CD4-positive, alpha-beta T cell (primary cell): ENCODE results near the gene RAB31. TPM values are rescaled to one million over a fixed set of nuclear protein-coding genes. Genes with fewer than 3 reads are reported as not detected.

Experiments used
- ATAC-seq: fragments of 200-7000 bp; cut with Tn5 transposase; one replicate; pipeline ENCODE4 v1.10.0; 2022; ENCODE audit warnings: mild to moderate bottlenecking; ENCODE audit not compliant: poor library complexity
- CTCF ChIA-PET: fragments of 350-600 bp; sonication (Branson Sonifier 250); formaldehyde crosslinking; loops from one replicate; lab custom pipeline; 2021; ENCODE audit warnings: antibody characterized with exemption, inconsistent platforms; lab: Charles Lee
- POLR2A ChIA-PET: fragments of 350-600 bp; sonication (Branson Sonifier 250); formaldehyde crosslinking; loops from one replicate; lab custom pipeline; 2021; ENCODE audit warnings: antibody characterized with exemption, inconsistent platforms; lab: Charles Lee
- DNase-seq, 14 experiments: peaks; one replicate each; pipeline ENCODE4 v3.0.0-alpha.2; 2013 to 2020; ENCODE audit warnings: mixed read lengths in 2 of 14
- H3K27ac ChIP-seq, 2 donors: one replicate each; pipeline versions ENCODE4 v1.5.1 to v1.7.0; 2013; ENCODE audit warnings: low read length in 2 of 2, low read depth in 1 of 2, mild to moderate bottlenecking in 1 of 2
- H3K27me3 ChIP-seq, 2 experiments: 1 replicate in 1 of 2; 2 replicates in 1 of 2; pipeline versions ENCODE4 v1.6.1 to v1.7.0; 2013; ENCODE audit warnings: low read length in 2 of 2, control low read depth in 1 of 2, mild to moderate bottlenecking in 1 of 2, moderate library complexity in 1 of 2; ENCODE audit not compliant: insufficient read depth in 2 of 2, control insufficient read depth in 1 of 2
- H3K36me3 ChIP-seq: one replicate; pipeline ENCODE4 v1.6.1; 2013; ENCODE audit warnings: low read length, control low read depth; ENCODE audit not compliant: insufficient read depth
- H3K4me1 ChIP-seq: one replicate; pipeline ENCODE4 v1.6.1; 2013; ENCODE audit warnings: low read length, control low read depth; ENCODE audit not compliant: insufficient read depth
- H3K4me3 ChIP-seq: one replicate; pipeline ENCODE4 v1.5.1; 2013; ENCODE audit warnings: mild to moderate bottlenecking, low read length, moderate library complexity
- H3K9me3 ChIP-seq, 2 experiments: 1 replicate in 1 of 2; 2 replicates in 1 of 2; pipeline versions ENCODE4 v1.6.1 to v1.7.0; 2013; ENCODE audit warnings: low read length in 2 of 2, mild to moderate bottlenecking in 2 of 2, control low read depth in 1 of 2, moderate library complexity in 1 of 2; ENCODE audit not compliant: control insufficient read depth in 1 of 2, insufficient read depth in 1 of 2
- H3K27ac Mint-ChIP-seq: one replicate; pipeline ENCODE4 v1.8.0; 2020; ENCODE audit warnings: mixed read lengths
- H3K27me3 Mint-ChIP-seq: one replicate; pipeline ENCODE4 v1.8.0; 2021; ENCODE audit warnings: mixed read lengths
- H3K36me3 Mint-ChIP-seq: one replicate; pipeline ENCODE4 v1.8.0; 2021; ENCODE audit warnings: low read depth, mixed read lengths
- H3K4me1 Mint-ChIP-seq: one replicate; pipeline ENCODE4 v1.8.0; 2021; ENCODE audit warnings: low read depth, mixed read lengths
- H3K4me3 Mint-ChIP-seq: one replicate; pipeline ENCODE4 v1.8.0; 2020; ENCODE audit warnings: mild to moderate bottlenecking, mixed read lengths
- H3K9me3 Mint-ChIP-seq: one replicate; pipeline ENCODE4 v1.8.0; 2020; ENCODE audit warnings: mixed read lengths
- CTCF ChIP-seq: fragments of 200-600 bp; IDR thresholded peaks from one replicate; pipeline ENCODE4 v1.8.0; 2022; ENCODE audit warnings: antibody characterized with exemption, mild to moderate bottlenecking
- intact Hi-C, 2 experiments: fragments of 100-400 bp; cut with DNase I in 1 of 2; cut with micrococcal nuclease in 1 of 2; formaldehyde crosslinking; loops; one replicate each; pipeline versions ENCODE4 v1.15.1 to v1.9.0; 2023 to 2025; cut with DNase I, micrococcal nuclease
- total RNA-seq, 174 experiments: library from RNA in 2 of 174; stranded (reverse) in 2 of 174; gene quantifications; one replicate each; pipeline ENCODE4 v1.2.3 and lab custom pipeline; 2021 to 2026

The RAB31 gene
- total RNA-seq, 2 experiments from 2014 or later: 1.1 to 1.3 TPM

GRCh38 chr18:9839853-9840252, 131.8 kb downstream of the RAB31 start:
- no peaks in the 10 kb centered on the region for H3K9me3 Mint-ChIP-seq
- intact Hi-C loops: loop anchor here in 1 of 2 experiments (10.0 kb wide), 1 partner anchor 1265 kb away; no protein-coding TSS in a partner anchor
- no peaks in the 10 kb centered on the region for H3K4me1 Mint-ChIP-seq
- H3K27ac Mint-ChIP-seq: no peak overlapping the region
- no peak for DNase-seq
- Histone ChIP-seq H3K4me1 (no peaks in the 10 kb centered on the region), H3K36me3 (no peaks in the 10 kb centered on the region), H3K27me3 (no peaks in the 10 kb centered on the region), H3K27ac (no peak overlapping the region), H3K4me3 (no peak overlapping the region), H3K9me3 (no peaks in the 10 kb centered on the region)
- CTCF ChIA-PET: no interaction called here
- H3K27me3 Mint-ChIP-seq: peaks cover 7% of the 10 kb centered on the region
- POLR2A ChIA-PET: no interaction called here
- H3K4me3 Mint-ChIP-seq: no peak overlapping the region
- no peaks in the 10 kb centered on the region for H3K36me3 Mint-ChIP-seq
- no peak for TF ChIP-seq CTCF
- ATAC-seq: no peak

DNA sequence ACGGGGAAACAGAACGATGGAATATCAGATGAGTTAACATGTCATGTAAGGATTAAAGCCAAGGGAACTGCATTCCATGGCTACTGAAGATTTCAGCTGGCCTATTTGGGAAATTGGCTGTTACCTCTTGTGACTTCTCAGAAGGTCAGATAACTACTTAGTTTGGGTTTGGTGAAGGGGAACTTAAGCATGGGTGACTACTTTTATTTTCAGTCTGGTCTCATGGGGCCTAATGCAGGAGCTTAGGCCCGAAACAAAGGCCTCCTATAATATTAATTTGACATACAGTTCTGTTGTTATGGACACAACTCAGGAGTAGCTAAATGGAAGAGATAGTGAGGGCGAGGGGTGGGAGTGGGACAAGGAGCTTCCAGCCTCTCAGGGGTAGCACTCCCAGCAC, 133.7 kb downstream of the RAB31 start:
- Histone ChIP-seq H3K36me3 (no peaks in the 10 kb centered on the region), H3K4me1 (no peaks in the 10 kb centered on the region), H3K27me3 (peaks cover 0 to under 1% of the 10 kb centered on the region in 2 experiments), H3K4me3 (no peak overlapping the region), H3K9me3 (no peaks in the 10 kb centered on the region), H3K27ac (no peak overlapping the region)
- no peak for TF ChIP-seq CTCF
- peaks cover 4% of the 10 kb centered on the region for H3K27me3 Mint-ChIP-seq
- H3K4me3 Mint-ChIP-seq: no peak overlapping the region
- DNase-seq: no peak
- no peaks in the 10 kb centered on the region for H3K4me1 Mint-ChIP-seq
- POLR2A ChIA-PET: no interaction called here
- no peak overlapping the region for H3K27ac Mint-ChIP-seq
- ATAC-seq: no peak
- H3K9me3 Mint-ChIP-seq: no peaks in the 10 kb centered on the region
- intact Hi-C loops: loop anchor here in 1 of 2 experiments (10.0 kb wide), 1 partner anchor 1263 kb away; no protein-coding TSS in a partner anchor
- CTCF ChIA-PET: no interaction called here
- H3K36me3 Mint-ChIP-seq: no peaks in the 10 kb centered on the region

GRCh38 chr18:9842448-9842847, 134.3 kb downstream of the RAB31 start:
- intact Hi-C loops: loop anchor here in 1 of 2 experiments (10.0 kb wide), 1 partner anchor 1262 kb away; no protein-coding TSS in a partner anchor
- no peaks in the 10 kb centered on the region for H3K4me1 ChIP-seq
- POLR2A ChIA-PET: no interaction called here

More at GRCh38 chr18:9842448-9842847, 134.3 kb downstream of the RAB31 start:
- Histone ChIP-seq H3K36me3 (no peaks in the 10 kb centered on the region), H3K27me3 (peaks cover 0 to 2% of the 10 kb centered on the region in 2 experiments), H3K4me3 (no peak overlapping the region), H3K27ac (no peak overlapping the region), H3K9me3 (no peaks in the 10 kb centered on the region)
- Mint-ChIP-seq H3K27ac (no peak overlapping the region), H3K4me1 (no peaks in the 10 kb centered on the region), H3K9me3 (no peaks in the 10 kb centered on the region), H3K36me3 (no peaks in the 10 kb centered on the region), H3K27me3 (peaks cover 9% of the 10 kb centered on the region), H3K4me3 (no peak overlapping the region)
- CTCF ChIA-PET: no interaction called here
- no peak for DNase-seq
- ATAC-seq: no peak
- TF ChIP-seq CTCF: no peak
